ENCODE results near the gene F7. TPM values are rescaled to one million over a fixed set of nuclear protein-coding genes. Genes with fewer than 3 reads are reported as not detected.
"Not testable (repeated sequence)": the region's sequence is repeated elsewhere in the genome, so short reads cannot be mapped to it uniquely, and the experiment has no call there.

F7 gene
- total and polyA plus RNA-seq, 4 donors, result 0.08 to 0.69 TPM; not detected in 2

- Histone ChIP-seq H3K4me3 (ENCODE audit: low read length in 2 of 2) (no peak overlapping the region), H3K27ac (ENCODE audit: low read depth in 1 of 2, low read length in 2 of 2) (no peak overlapping the region), H3K36me3 (ENCODE audit: control insufficient read depth in 1 of 2, insufficient read depth in 2 of 2, low read length in 1 of 2) (no peaks in the 10 kb centered on the region), H3K27me3 (ENCODE audit: control insufficient read depth in 1 of 2, insufficient read depth in 2 of 2, low read length in 1 of 2) (no peaks in the 10 kb centered on the region), H3K9me3 (ENCODE audit: control insufficient read depth, low read length) (no peaks in the 10 kb centered on the region), H3K4me1 (ENCODE audit: control insufficient read depth in 1 of 2, insufficient read depth in 2 of 2, low read length in 2 of 2) (no peaks in the 10 kb centered on the region)
- 91% methylated on average over 23 to 25 of the region's 25 CpGs for WGBS, 2 donors
- intact Hi-C loops (cut with DNase I), result no loop called here
- DNase-seq, result no peak
- ATAC-seq (ENCODE audit: low FRiP score), result no peak
Observed at GRCh38 chr13:113095146-113096051, 10.2 kb upstream of the F7 start.

GRCh38 chr13:113096052-113096744, 9.4 kb upstream of the F7 start:
- Histone ChIP-seq H3K4me1 (ENCODE audit: control insufficient read depth in 1 of 2, insufficient read depth in 2 of 2, low read length in 2 of 2) (no peaks in the 10 kb centered on the region), H3K9me3 (ENCODE audit: control insufficient read depth, low read length) (no peaks in the 10 kb centered on the region), H3K27me3 (ENCODE audit: control insufficient read depth in 1 of 2, insufficient read depth in 2 of 2, low read length in 1 of 2) (no peaks in the 10 kb centered on the region), H3K4me3 (ENCODE audit: low read length in 2 of 2) (no peak overlapping the region), H3K27ac (ENCODE audit: low read depth in 1 of 2, low read length in 2 of 2) (no peak overlapping the region), H3K36me3 (ENCODE audit: control insufficient read depth in 1 of 2, insufficient read depth in 2 of 2, low read length in 1 of 2) (no peaks in the 10 kb centered on the region)
- ATAC-seq (ENCODE audit: low FRiP score) (no peak), DNase-seq (no peak)
- intact Hi-C loops (cut with DNase I), result no loop called here
- WGBS, 2 donors, result 93 to 94% methylated on average over 59 to 61 of the region's 61 CpGs

GRCh38 chr13:113096745-113097305, 8.8 kb upstream of the F7 start:
- H3K9me3 ChIP-seq (ENCODE audit: control insufficient read depth, low read length), result no peaks in the 10 kb centered on the region
- H3K27ac ChIP-seq (ENCODE audit: low read depth in 1 of 2, low read length in 2 of 2), result no peak overlapping the region
- H3K27me3 ChIP-seq (ENCODE audit: control insufficient read depth in 1 of 2, insufficient read depth in 2 of 2, low read length in 1 of 2), result no peaks in the 10 kb centered on the region
- intact Hi-C loops (cut with DNase I), result no loop called here
- ATAC-seq (ENCODE audit: low FRiP score) (no peak), DNase-seq (no peak)
- H3K36me3 ChIP-seq (ENCODE audit: control insufficient read depth in 1 of 2, insufficient read depth in 2 of 2, low read length in 1 of 2), result no peaks in the 10 kb centered on the region
- no peaks in the 10 kb centered on the region for H3K4me1 ChIP-seq (ENCODE audit: control insufficient read depth in 1 of 2, insufficient read depth in 2 of 2, low read length in 2 of 2)
- whole genome bisulfite sequencing, 2 donors, result 80 to 91% methylated on average over 52 of the region's 52 CpGs
- H3K4me3 ChIP-seq (ENCODE audit: low read length in 2 of 2), result no peak overlapping the region

- ATAC-seq (ENCODE audit: low FRiP score) (no peak), DNase-seq (no peak)
- Histone ChIP-seq H3K27ac (ENCODE audit: low read depth in 1 of 2, low read length in 2 of 2) (no peak overlapping the region), H3K4me1 (ENCODE audit: control insufficient read depth in 1 of 2, insufficient read depth in 2 of 2, low read length in 2 of 2) (no peaks in the 10 kb centered on the region), H3K27me3 (ENCODE audit: control insufficient read depth in 1 of 2, insufficient read depth in 2 of 2, low read length in 1 of 2) (no peaks in the 10 kb centered on the region), H3K4me3 (ENCODE audit: low read length in 2 of 2) (no peak overlapping the region), H3K36me3 (ENCODE audit: control insufficient read depth in 1 of 2, insufficient read depth in 2 of 2, low read length in 1 of 2) (no peaks in the 10 kb centered on the region), H3K9me3 (ENCODE audit: control insufficient read depth, low read length) (no peaks in the 10 kb centered on the region)
- WGBS, 2 donors, result 87 to 89% methylated on average over 7 of the region's 7 CpGs
- intact Hi-C loops (cut with DNase I), result no loop called here
Observed at GRCh38 chr13:113097651-113098050, 7.9 kb upstream of the F7 start.

GRCh38 chr13:113098162-113098732, 7.3 kb upstream of the F7 start:
- intact Hi-C loops (cut with DNase I), result no loop called here
- no peaks in the 10 kb centered on the region for H3K27me3 ChIP-seq (ENCODE audit: control insufficient read depth in 1 of 2, insufficient read depth in 2 of 2, low read length in 1 of 2)
- H3K36me3 ChIP-seq (ENCODE audit: control insufficient read depth in 1 of 2, insufficient read depth in 2 of 2, low read length in 1 of 2), result no peaks in the 10 kb centered on the region
- ATAC-seq (ENCODE audit: low FRiP score) (no peak), DNase-seq (no peak)
- no peak overlapping the region for H3K4me3 ChIP-seq (ENCODE audit: low read length in 2 of 2)
- no peaks in the 10 kb centered on the region for H3K4me1 ChIP-seq (ENCODE audit: control insufficient read depth in 1 of 2, insufficient read depth in 2 of 2, low read length in 2 of 2)
- H3K9me3 ChIP-seq (ENCODE audit: control insufficient read depth, low read length), result no peaks in the 10 kb centered on the region
- no peak overlapping the region for H3K27ac ChIP-seq (ENCODE audit: low read depth in 1 of 2, low read length in 2 of 2)
- 67 to 78% methylated on average over 30 of the region's 30 CpGs for WGBS, 2 donors

GRCh38 chr13:113099142-113099541, 6.4 kb upstream of the F7 start:
- H3K36me3 ChIP-seq (ENCODE audit: control insufficient read depth in 1 of 2, insufficient read depth in 2 of 2, low read length in 1 of 2), result no peaks in the 10 kb centered on the region
- no peaks in the 10 kb centered on the region for H3K27me3 ChIP-seq (ENCODE audit: control insufficient read depth in 1 of 2, insufficient read depth in 2 of 2, low read length in 1 of 2)
- ATAC-seq (ENCODE audit: low FRiP score) (no peak), DNase-seq (no peak)
- no peaks in the 10 kb centered on the region for H3K4me1 ChIP-seq (ENCODE audit: control insufficient read depth in 1 of 2, insufficient read depth in 2 of 2, low read length in 2 of 2)
- H3K4me3 ChIP-seq (ENCODE audit: low read length in 2 of 2), result no peak overlapping the region
- intact Hi-C loops (cut with DNase I), result no loop called here
- no peak overlapping the region for H3K27ac ChIP-seq (ENCODE audit: low read depth in 1 of 2, low read length in 2 of 2)
- WGBS, 2 donors, result 71 to 84% methylated on average over 11 of the region's 11 CpGs
- no peaks in the 10 kb centered on the region for H3K9me3 ChIP-seq (ENCODE audit: control insufficient read depth, low read length)

- 75 to 77% methylated on average over 10 of the region's 10 CpGs for WGBS, 2 donors
Observed at GRCh38 chr13:113102302-113102701, 3.3 kb upstream of the F7 start.

GRCh38 chr13:113102727-113103126, 2.9 kb upstream of the F7 start:
- 81 to 85% methylated on average over 12 of the region's 12 CpGs for WGBS, 2 donors
- intact Hi-C loops (cut with DNase I), result no loop called here
- ATAC-seq (ENCODE audit: low FRiP score), result no peak

More at GRCh38 chr13:113102302-113102701, 3.3 kb upstream of the F7 start:
- H3K36me3 ChIP-seq (ENCODE audit: control insufficient read depth in 1 of 2, insufficient read depth in 2 of 2, low read length in 1 of 2); ATAC-seq (ENCODE audit: low FRiP score); DNase-seq; intact Hi-C loops (cut with DNase I); H3K27ac ChIP-seq (ENCODE audit: low read depth in 1 of 2, low read length in 2 of 2); H3K4me1 ChIP-seq (ENCODE audit: control insufficient read depth in 1 of 2, insufficient read depth in 2 of 2, low read length in 2 of 2); H3K27me3 ChIP-seq (ENCODE audit: control insufficient read depth in 1 of 2, insufficient read depth in 2 of 2, low read length in 1 of 2); H3K9me3 ChIP-seq (ENCODE audit: control insufficient read depth, low read length); H3K4me3 ChIP-seq (ENCODE audit: low read length in 2 of 2): not testable (repeated sequence)

More at GRCh38 chr13:113102727-113103126, 2.9 kb upstream of the F7 start:
- H3K36me3 ChIP-seq (ENCODE audit: control insufficient read depth in 1 of 2, insufficient read depth in 2 of 2, low read length in 1 of 2), result no peaks in the 10 kb centered on the region
- DNase-seq, result no peak
- no peaks in the 10 kb centered on the region for H3K9me3 ChIP-seq (ENCODE audit: control insufficient read depth, low read length)
- no peaks in the 10 kb centered on the region for H3K27me3 ChIP-seq (ENCODE audit: control insufficient read depth in 1 of 2, insufficient read depth in 2 of 2, low read length in 1 of 2)
- H3K27ac ChIP-seq (ENCODE audit: low read depth in 1 of 2, low read length in 2 of 2), result no peak overlapping the region
- H3K4me3 ChIP-seq (ENCODE audit: low read length in 2 of 2), result no peak overlapping the region
- H3K4me1 ChIP-seq (ENCODE audit: control insufficient read depth in 1 of 2, insufficient read depth in 2 of 2, low read length in 2 of 2), result no peaks in the 10 kb centered on the region

Data from aorta (tissue), 5 donors.